GM18520 (cell line): ENCODE results near the gene GLIPR1L1.
A peak's percentile ranks its signal among the peaks of the same experiment; 100 is the strongest.

Source experiments
- ATAC-seq: cut with Tn5 transposase; IDR thresholded peaks from one replicate; pipeline ENCODE4 v1.9.1; 2021; ENCODE audit not compliant: unreplicated experiment

The GLIPR1L1 gene

GRCh38 chr12:75334384-75335030 is at the start of gene GLIPR1L1:
TSS of gene GLIPR1L1 (plus strand) at chr12:75334670. CDS start at chr12:75334729, 59 bp downstream.
- peak; percentile 45 for ATAC-seq

- ATAC-seq = no peak
These were observed 45.6 kb upstream of the GLIPR1L1 start for GRCh38 chr12:75288860-75289259.

GRCh38 chr12:75289753-75290152 is 44.7 kb upstream of the GLIPR1L1 start:
- ATAC-seq = no peak

- no peak for ATAC-seq
These were observed 43.5 kb upstream of the GLIPR1L1 start for GRCh38 chr12:75291014-75291413.

GRCh38 chr12:75294336-75294735 is 40.1 kb upstream of the GLIPR1L1 start:
- no peak for ATAC-seq

GRCh38 chr12:75294797-75295196 is 39.7 kb upstream of the GLIPR1L1 start:
- ATAC-seq = no peak

- no peak for ATAC-seq
These were observed 32.2 kb upstream of the GLIPR1L1 start for GRCh38 chr12:75302225-75302624.

- ATAC-seq = no peak
These were observed 31.7 kb upstream of the GLIPR1L1 start for GRCh38 chr12:75302781-75303180.

- ATAC-seq = no peak
These were observed 28.8 kb upstream of the GLIPR1L1 start for GRCh38 chr12:75305412-75306332.

- ATAC-seq = no peak
These were observed 26.2 kb upstream of the GLIPR1L1 start for GRCh38 chr12:75308279-75308678.

GRCh38 chr12:75311369-75311768 is 23.1 kb upstream of the GLIPR1L1 start:
- no peak for ATAC-seq

- no peak for ATAC-seq
These were observed 19.0 kb upstream of the GLIPR1L1 start for GRCh38 chr12:75315518-75315917.

- no peak for ATAC-seq
These were observed 16.7 kb upstream of the GLIPR1L1 start for GRCh38 chr12:75317784-75318183.

GRCh38 chr12:75322464-75322863 is 12.0 kb upstream of the GLIPR1L1 start:
- no peak for ATAC-seq

GRCh38 chr12:75323663-75324062 is 10.8 kb upstream of the GLIPR1L1 start:
- ATAC-seq = no peak

GRCh38 chr12:75327642-75328041 is 6.8 kb upstream of the GLIPR1L1 start:
- ATAC-seq = no peak

- peak; percentile 75 for ATAC-seq
These were observed 4.3 kb upstream of the GLIPR1L1 start, which contains the start of gene CAPS2 for GRCh38 chr12:75329918-75330826. TSS of gene CAPS2 (minus strand) at chr12:75330324. CDS start at chr12:75326498, 3,826 bp downstream.

GRCh38 chr12:75337905-75338304 is 3.4 kb downstream of the GLIPR1L1 start:
- ATAC-seq = no peak

- no peak for ATAC-seq
These were observed 7.4 kb downstream of the GLIPR1L1 start for GRCh38 chr12:75341873-75342272.

GRCh38 chr12:75345531-75345930 is 11.1 kb downstream of the GLIPR1L1 start:
- ATAC-seq = no peak

GRCh38 chr12:75346215-75346614 is 11.7 kb downstream of the GLIPR1L1 start:
- peak; percentile 54 for ATAC-seq
